A549 (cell line): Measurements from ENCODE around the gene CXCL6. TPM values are rescaled to one million over a fixed set of nuclear protein-coding genes. Genes with fewer than 3 reads are reported as not detected.

Experiments
- ATAC-seq, 2 experiments: fragments of 200-7000 bp in 1 of 2; fragments of >200 bp in 1 of 2; cut with Nextera tagmentation in 1 of 2; cut with Tn5 transposase in 1 of 2; 3 replicates each; pipeline versions ENCODE4 v1.8.0 to v1.9.1; 2018 to 2020; ENCODE audit warnings: mild to moderate bottlenecking in 1 of 2, moderate library complexity in 1 of 2
- CTCF ChIA-PET: fragments of 300-600 bp; sonication (Branson Sonifier 250); formaldehyde crosslinking; extraction: SDS; loops from one replicate; lab custom pipeline; 2021; ENCODE audit warnings: antibody characterized with exemption, inconsistent platforms; lab: Yijun Ruan, JAX
- POLR2A ChIA-PET: fragments of 350-600 bp; formaldehyde crosslinking; extraction: SDS; loops from one replicate; lab custom pipeline; 2021; ENCODE audit warnings: antibody characterized with exemption, inconsistent platforms; lab: Yijun Ruan, JAX
- DNase-seq, 2 experiments: peaks; one replicate each; pipeline versions ENCODE4 v3.0.0 to v3.0.0-alpha.2; 2011 to 2016; ENCODE audit warnings: low read depth in 1 of 2, low spot score in 1 of 2
- FAIRE-seq: peaks from 2 replicates; lab custom pipeline; 2011; peaks lifted over from hg19 to GRCh38; lab: Jason Lieb, UNC
- H3K27ac ChIP-seq, 2 experiments: fragments of >200 bp; sonication (Bioruptor Twin); formaldehyde crosslinking; 3 replicates each; pipeline ENCODE4 v1.5.1; 2016 to 2017
- H3K4me1 ChIP-seq: fragments of >200 bp; sonication (Bioruptor Twin); formaldehyde crosslinking; 3 replicates; pipeline ENCODE4 v1.6.1; 2016
- H3K4me2 ChIP-seq: fragments of >200 bp; sonication (Bioruptor Twin); formaldehyde crosslinking; 3 replicates; pipeline ENCODE4 v1.6.1; 2016
- H3K4me3 ChIP-seq: fragments of >200 bp; sonication (Bioruptor Twin); formaldehyde crosslinking; 3 replicates; pipeline ENCODE4 v1.5.1; 2016
- H3K9me3 ChIP-seq: fragments of >200 bp; sonication (Bioruptor Twin); formaldehyde crosslinking; 3 replicates; pipeline ENCODE4 v1.6.1; 2016
- BHLHE40 ChIP-seq: IDR thresholded peaks from 2 replicates; pipeline ENCODE4 v1.6.1; 2012; ENCODE audit warnings: low read depth, low read length, inconsistent platforms
- CBX2 ChIP-seq: fragments of 200-600 bp; sonication (generic); IDR thresholded peaks from 2 replicates; pipeline ENCODE4 v1.6.1; 2016; ENCODE audit warnings: low read depth, mild to moderate bottlenecking, borderline replicate concordance
- CEBPB ChIP-seq, 2 experiments: fragments of >200 bp in 1 of 2; sonication (Bioruptor Twin) in 1 of 2; formaldehyde crosslinking in 1 of 2; IDR thresholded peaks; 2 replicates each; pipeline ENCODE4 v1.6.1; 2012 to 2016
- ELK1 ChIP-seq: fragments of 150-350 bp; IDR thresholded peaks from 2 replicates; pipeline ENCODE4 v1.6.1; 2014; ENCODE audit warnings: low read depth, mild to moderate bottlenecking, low read length
- EP300 ChIP-seq, 2 experiments: fragments of >200 bp; sonication (Bioruptor Twin); formaldehyde crosslinking; IDR thresholded peaks; 2 replicates in 1 of 2; 3 replicates in 1 of 2; pipeline ENCODE4 v1.6.1; 2016 to 2017
- ESRRA ChIP-seq: fragments of 150-350 bp; IDR thresholded peaks from 2 replicates; pipeline ENCODE4 v1.6.1; 2014; ENCODE audit warnings: mild to moderate bottlenecking, low read length, borderline replicate concordance
- HDAC2 ChIP-seq: fragments of 200-600 bp; sonication (generic); IDR thresholded peaks from 2 replicates; pipeline ENCODE4 v1.6.1; 2016
- HMGXB4 ChIP-seq: fragments of 250-450 bp; sonication (Bioruptor Pico); IDR thresholded peaks from 2 replicates; pipeline ENCODE4 v1.5.0; 2021; ENCODE audit warnings: mild to moderate bottlenecking, moderate library complexity, borderline replicate concordance
- HOXA7 ChIP-seq: fragments of 250-450 bp; sonication (Bioruptor Pico); IDR thresholded peaks from 2 replicates; pipeline ENCODE4 v1.5.0; 2020; ENCODE audit warnings: mild to moderate bottlenecking, moderate library complexity
- HOXB5 ChIP-seq: fragments of 250-450 bp; sonication (Bioruptor Pico); IDR thresholded peaks from 2 replicates; pipeline ENCODE4 v1.5.0; 2020; ENCODE audit warnings: mild to moderate bottlenecking, moderate library complexity
- MAFK ChIP-seq: fragments of 450-650 bp; IDR thresholded peaks from 2 replicates; pipeline ENCODE4 v1.6.1; 2014; ENCODE audit not compliant: partially characterized antibody
- MAZ ChIP-seq: fragments of 150-350 bp; IDR thresholded peaks from 2 replicates; pipeline ENCODE4 v1.6.1; 2014; ENCODE audit warnings: antibody characterized with exemption, low read depth, low read length, borderline replicate concordance
- NR3C1 ChIP-seq: fragments of >200 bp; sonication (Bioruptor Twin); formaldehyde crosslinking; IDR thresholded peaks from 3 replicates; pipeline ENCODE4 v1.6.1; 2017
- PHF8 ChIP-seq: fragments of 200-600 bp; sonication (generic); IDR thresholded peaks from 2 replicates; pipeline ENCODE4 v1.6.1; 2016; ENCODE audit warnings: low read depth, mild to moderate bottlenecking, antibody characterized with exemption, moderate library complexity, borderline replicate concordance
- RAD21 ChIP-seq, 2 experiments: fragments of >200 bp in 1 of 2; sonication (Bioruptor Twin) in 1 of 2; formaldehyde crosslinking in 1 of 2; IDR thresholded peaks in 1 of 2; conservative IDR thresholded peaks in 1 of 2; 2 replicates in 1 of 2; 3 replicates in 1 of 2; pipeline ENCODE4 v1.6.1; 2012 to 2018; ENCODE audit warnings: inconsistent platforms in 1 of 2
- RFX5 ChIP-seq: fragments of 450-650 bp; IDR thresholded peaks from 2 replicates; pipeline ENCODE4 v1.7.1; 2014; ENCODE audit warnings: antibody characterized with exemption, mild to moderate bottlenecking, moderate library complexity
- RNF2 ChIP-seq: fragments of 200-600 bp; sonication (generic); IDR thresholded peaks from 2 replicates; pipeline ENCODE4 v1.6.1; 2016; ENCODE audit warnings: low read depth, mild to moderate bottlenecking, antibody characterized with exemption, moderate library complexity, borderline replicate concordance
- SMC3 ChIP-seq: fragments of >200 bp; sonication (Bioruptor Twin); formaldehyde crosslinking; IDR thresholded peaks from 3 replicates; pipeline ENCODE4 v1.6.1; 2018; ENCODE audit warnings: inconsistent platforms
- USF2 ChIP-seq: fragments of 450-650 bp; IDR thresholded peaks from 2 replicates; pipeline ENCODE4 v1.6.1; 2014; ENCODE audit warnings: antibody characterized with exemption
- ZC3H11A ChIP-seq: fragments of 450-650 bp; IDR thresholded peaks from 2 replicates; pipeline ENCODE4 v1.6.1; 2014; ENCODE audit warnings: antibody characterized with exemption, mild to moderate bottlenecking
- WGBS: methylation state at CpG from one replicate; pipeline ENCODE4 v1.1.6; 2017; ENCODE audit errors: missing lambda C conversion rate; 5-methylcytosine and 5-hydroxymethylcytosine counted together
- polyA plus RNA-seq, 4 experiments: library from polyadenylated mRNA; depleted of rRNA in 3 of 4; stranded (reverse); fragments of >200 nt; fragmentation: RNase III in 1 of 4; extraction: RNeasy Plus Mini Kit Qiagen cat#74134 plus additional on column Dnase treatment in 1 of 4; gene quantifications; 2 replicates in 3 of 4; 3 replicates in 1 of 4; pipeline ENCODE4 v1.2.3, GENCODE V29; 2011 to 2017

The CXCL6 gene
- polyA plus RNA-seq, 2 of the 4 experiments (the other 2 are of a cell fraction): 0.06 TPM; not detected in 1

GRCh38 chr4:73875401-73875800, 38.9 kb downstream of the CXCL6 start:
- no peak overlapping the region for H3K27ac ChIP-seq
- TF ChIP-seq HOXA7 (CRISPR knock-in tag) (no peak), SMC3 (no peak), ELK1 (no peak), ESRRA (no peak), PHF8 (no peak)
- TF ChIP-seq, all 56 proteins: peak for 0
- ATAC-seq: no peak
- Histone ChIP-seq H3K9me3 (0 out of 3 replicates have a peak, but pooled peaks cover 4% of the 10 kb centered on the region), H3K4me1 (peaks cover 10% of the 10 kb centered on the region; the same call in 2 of the 3 replicates), H3K4me2 (no peak overlapping the region), H3K4me3 (no peak overlapping the region)
- no peak for FAIRE-seq
- ChIA-PET CTCF (no interaction called here), POLR2A (no interaction called here)
- WGBS: 78% methylated on average over 1 of the region's 1 CpG
- DNase-seq: no peak

- no peak for TF ChIP-seq CEBPB (IDR thresholded peaks at IDR 0.05)
- no peak for TF ChIP-seq USF2
- no peak for TF ChIP-seq RNF2
- no peak for TF ChIP-seq ZC3H11A
- TF ChIP-seq CBX2: no peak
- TF ChIP-seq BHLHE40: no peak
- TF ChIP-seq RAD21 (conservative IDR thresholded peaks at IDR 0.05 in 1 of 2, IDR thresholded peaks at IDR 0.05 in 1 of 2): no peak
- no peak for TF ChIP-seq HOXB5 (CRISPR knock-in tag)
- no peak for TF ChIP-seq ESRRA
- TF ChIP-seq RFX5: no peak
- TF ChIP-seq NR3C1: no peak
- TF ChIP-seq MAFK: no peak
- no peak for TF ChIP-seq MAZ
- TF ChIP-seq HMGXB4 (CRISPR knock-in tag): no peak
- no peak for TF ChIP-seq HDAC2
- CTCF ChIA-PET: no interaction called here
- H3K4me2 ChIP-seq: no peak overlapping the region
- H3K27ac ChIP-seq: peak overlapping the region in 1 of 2 experiments; percentile 32; a peak in 1 of 6 replicates
- H3K4me1 ChIP-seq: peaks cover 17% of the 10 kb centered on the region
- POLR2A ChIA-PET: no interaction called here
- ATAC-seq (no peak), DNase-seq (no peak), FAIRE-seq (no peak)
- WGBS: 100% methylated on average over 1 of the region's 1 CpG
- H3K9me3 ChIP-seq: no peaks in the 10 kb centered on the region
- H3K4me3 ChIP-seq: no peak overlapping the region
These were observed 46.8 kb downstream of the CXCL6 start for GRCh38 chr4:73883306-73883705.

- TF ChIP-seq EP300 (IDR thresholded peaks at IDR 0.05) (peak in 1 of 2 experiments; percentile 42; a peak in 1 of 5 replicates), ESRRA (no peak)
- CTCF ChIA-PET: no interaction called here
- H3K9me3 ChIP-seq: no peaks in the 10 kb centered on the region
- FAIRE-seq: no peak
- POLR2A ChIA-PET: no interaction called here
- peaks cover 17% of the 10 kb centered on the region for H3K4me1 ChIP-seq
- ATAC-seq: peak in 1 of 2 experiments; percentile 51; a peak in 2 of 6 replicates
- peak overlapping the region; percentile 44 for H3K4me2 ChIP-seq
- peak overlapping the region; percentile 38 to 77; a peak in 5 of 6 replicates for H3K27ac ChIP-seq
- peak in 1 of 2 experiments; percentile 11 for DNase-seq
- H3K4me3 ChIP-seq: no peak overlapping the region
- WGBS: 52% methylated on average over 4 of the region's 4 CpGs
These were observed 49.2 kb downstream of the CXCL6 start for GRCh38 chr4:73885574-73886267.

Other genes starting within 250 kb of the CXCL6 start
- gene RASSF6, start 216.2 kb upstream of the CXCL6 start, polyA plus RNA-seq (2011; rRNA removed): 4.4 and 5.9 TPM in 2 replicates
- gene RASSF6, start 216.2 kb upstream of the CXCL6 start, polyA plus RNA-seq (2017; fragmentation: RNase III; extraction: RNeasy Plus Mini Kit Qiagen cat#74134 plus additional on column Dnase treatment): 1.6 to 1.8 TPM (median 1.8 TPM) in 3 replicates
- 57.2 and 87.7 TPM in 2 replicates for gene CXCL8, start 96.1 kb upstream of the CXCL6 start, polyA plus RNA-seq (2011; rRNA removed)
- 4.0 to 5.6 TPM (median 4.4 TPM) in 3 replicates for gene CXCL8, start 96.1 kb upstream of the CXCL6 start, polyA plus RNA-seq (2017; fragmentation: RNase III; extraction: RNeasy Plus Mini Kit Qiagen cat#74134 plus additional on column Dnase treatment)
- gene PF4V1, start 16.6 kb downstream of the CXCL6 start, polyA plus RNA-seq (2011; rRNA removed): not detected in 2 replicates
- gene PF4V1, start 16.6 kb downstream of the CXCL6 start, polyA plus RNA-seq (2017; fragmentation: RNase III; extraction: RNeasy Plus Mini Kit Qiagen cat#74134 plus additional on column Dnase treatment): not detected in 3 replicates
- gene CXCL1, start 32.7 kb downstream of the CXCL6 start, polyA plus RNA-seq (2011; rRNA removed): 16.3 and 20.0 TPM in 2 replicates
- 12.9 to 16.2 TPM (median 14.9 TPM) in 3 replicates for gene CXCL1, start 32.7 kb downstream of the CXCL6 start, polyA plus RNA-seq (2017; fragmentation: RNase III; extraction: RNeasy Plus Mini Kit Qiagen cat#74134 plus additional on column Dnase treatment)
- gene PF4, start 145.3 kb downstream of the CXCL6 start, polyA plus RNA-seq (2011; rRNA removed): 0.81 and 1.1 TPM in 2 replicates
- 0.87 to 1.7 TPM (median 1.0 TPM) in 3 replicates for gene PF4, start 145.3 kb downstream of the CXCL6 start, polyA plus RNA-seq (2017; fragmentation: RNase III; extraction: RNeasy Plus Mini Kit Qiagen cat#74134 plus additional on column Dnase treatment)
- gene PPBP, start 151.5 kb downstream of the CXCL6 start, polyA plus RNA-seq (2011; rRNA removed): 0.16 TPM in 1 of 2 replicates, not detected in the other
- 0.35 TPM in 1 of 3 replicates, not detected in the others for gene PPBP, start 151.5 kb downstream of the CXCL6 start, polyA plus RNA-seq (2017; fragmentation: RNase III; extraction: RNeasy Plus Mini Kit Qiagen cat#74134 plus additional on column Dnase treatment)
- gene CXCL5, start 162.0 kb downstream of the CXCL6 start, polyA plus RNA-seq (2011; rRNA removed): 116 and 195 TPM in 2 replicates
- 107 to 127 TPM (median 120 TPM) in 3 replicates for gene CXCL5, start 162.0 kb downstream of the CXCL6 start, polyA plus RNA-seq (2017; fragmentation: RNase III; extraction: RNeasy Plus Mini Kit Qiagen cat#74134 plus additional on column Dnase treatment)
- 14.9 and 17.9 TPM in 2 replicates for gene CXCL3, start 202.0 kb downstream of the CXCL6 start, polyA plus RNA-seq (2011; rRNA removed)
- 5.1 to 5.5 TPM (median 5.2 TPM) in 3 replicates for gene CXCL3, start 202.0 kb downstream of the CXCL6 start, polyA plus RNA-seq (2017; fragmentation: RNase III; extraction: RNeasy Plus Mini Kit Qiagen cat#74134 plus additional on column Dnase treatment)